Stimulated activated CD4-positive, alpha-beta T cell treated with anti-CD3 and anti-CD28 coated beads, TNF-alpha, amount 100 ng/mL, for 48 hours (primary cell): Measurements from ENCODE around the gene TMEM205.
A peak's percentile ranks its signal among the peaks of the same experiment; 100 is the strongest.
"Not testable (repeated sequence)": the region's sequence is repeated elsewhere in the genome, so short reads cannot be mapped to it uniquely, and the experiment has no call there.

Experiments used
- DNase-seq, 3 donors: peaks; one replicate each; pipeline ENCODE4 v3.0.0-alpha.2; 2020; ENCODE audit warnings: low read depth in 3 of 3

The TMEM205 gene

GRCh38 chr19:11373166-11373884 lies 27.3 kb upstream of the TMEM205 start:
- no peak for DNase-seq

- DNase-seq = no peak
Observed at GRCh38 chr19:11370744-11371143, 24.7 kb upstream of the TMEM205 start.

DNA sequence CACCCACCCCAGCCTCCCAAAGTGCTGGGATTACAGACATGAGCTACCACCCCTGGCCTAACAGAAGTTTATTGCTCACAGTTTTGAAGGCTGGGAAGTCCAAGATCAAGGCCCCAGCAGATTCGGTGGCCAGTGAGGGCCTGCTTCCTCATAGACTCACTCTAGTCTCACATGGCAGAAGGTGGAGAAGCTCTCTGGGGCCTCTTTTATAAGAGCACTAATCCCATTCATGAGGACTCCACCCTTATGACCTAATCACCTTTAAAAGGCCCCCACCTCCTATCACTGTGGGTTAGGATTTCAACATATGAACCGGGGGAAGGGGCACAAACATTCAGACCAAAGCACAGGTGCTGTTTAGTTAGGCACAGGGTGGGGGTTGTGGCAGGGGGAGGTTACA lies 21.5 kb upstream of the TMEM205 start:
- no peak for DNase-seq

DNA sequence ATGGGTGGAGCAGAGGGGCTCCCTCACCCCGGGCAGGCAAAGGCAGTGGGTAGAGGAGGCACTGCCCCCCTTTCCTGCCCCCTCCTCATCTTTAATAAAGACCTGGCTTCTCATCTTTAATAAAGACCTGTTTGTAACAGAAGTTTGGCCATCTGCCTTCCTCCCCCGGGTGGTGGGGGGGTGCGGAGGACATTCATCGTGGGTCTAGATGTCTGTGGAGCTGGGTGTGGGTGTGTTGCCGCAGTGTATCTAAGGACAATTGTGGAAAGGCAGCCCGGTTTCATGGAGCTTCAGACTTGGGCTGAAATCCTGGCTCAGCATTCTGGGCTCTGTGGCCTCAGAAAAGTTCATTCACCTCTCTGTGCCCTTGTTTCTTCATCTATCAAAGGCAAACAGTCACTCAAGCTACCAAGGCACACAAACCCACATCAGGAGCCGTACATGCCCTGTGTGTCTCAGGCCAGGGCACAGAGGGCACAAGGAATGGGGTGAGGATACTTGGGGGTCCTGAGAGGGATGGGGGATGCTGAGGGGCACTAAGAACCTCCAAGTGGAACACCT lies 19.6 kb upstream of the TMEM205 start:
- no peak for DNase-seq

GRCh38 chr19:11364935-11365334 lies 18.9 kb upstream of the TMEM205 start:
- no peak for DNase-seq

DNA sequence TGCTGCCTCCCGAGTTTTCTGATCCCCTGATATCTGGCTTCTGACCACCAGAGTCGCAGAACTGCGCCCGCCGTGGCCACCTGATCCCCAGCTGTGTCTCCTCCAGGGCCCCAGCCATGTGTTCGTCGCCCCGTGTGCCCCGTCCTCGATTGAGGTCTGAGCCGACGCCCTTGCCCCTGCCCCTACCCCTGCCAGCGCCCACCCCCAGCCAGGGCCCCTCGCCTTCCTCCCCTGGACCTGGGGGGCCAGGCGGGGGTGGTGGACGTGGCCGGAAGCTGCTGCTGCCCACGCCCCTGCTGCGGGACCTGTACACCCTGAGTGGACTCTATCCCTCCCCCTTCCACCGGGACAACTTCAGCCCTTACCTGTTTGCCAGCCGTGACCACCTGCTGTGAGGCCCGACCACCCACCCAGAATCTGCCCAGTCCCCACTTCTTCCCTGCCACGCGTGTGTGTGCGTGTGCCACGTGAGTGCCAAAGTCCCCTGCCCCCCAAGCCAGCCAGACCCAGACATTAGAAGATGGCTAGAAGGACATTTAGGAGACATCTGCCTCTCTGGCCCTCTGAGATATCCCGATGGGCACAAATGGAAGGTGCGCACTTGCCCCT lies 18.3 kb upstream of the TMEM205 start:
- no peak for DNase-seq

DNA sequence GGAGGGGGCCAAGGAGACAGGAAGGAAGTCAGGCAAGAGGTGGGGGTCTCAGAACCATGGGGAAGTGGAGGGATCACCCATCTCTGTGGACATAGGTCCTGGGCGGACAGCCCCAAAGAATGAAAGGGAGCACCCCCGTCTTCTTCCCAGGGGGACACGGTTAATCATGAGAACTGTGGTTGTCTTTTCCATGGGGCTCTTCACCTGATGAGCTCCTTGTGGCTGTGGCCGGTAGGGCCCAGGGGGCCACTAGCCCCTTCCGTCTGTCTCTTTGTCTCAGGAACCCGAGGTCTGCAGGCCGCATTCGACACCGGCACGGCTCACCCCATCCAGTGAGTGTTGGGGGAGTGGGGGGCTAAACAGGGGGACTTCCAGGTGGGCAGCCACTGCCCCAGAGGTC lies 17.8 kb upstream of the TMEM205 start:
- DNase-seq = no peak

DNA sequence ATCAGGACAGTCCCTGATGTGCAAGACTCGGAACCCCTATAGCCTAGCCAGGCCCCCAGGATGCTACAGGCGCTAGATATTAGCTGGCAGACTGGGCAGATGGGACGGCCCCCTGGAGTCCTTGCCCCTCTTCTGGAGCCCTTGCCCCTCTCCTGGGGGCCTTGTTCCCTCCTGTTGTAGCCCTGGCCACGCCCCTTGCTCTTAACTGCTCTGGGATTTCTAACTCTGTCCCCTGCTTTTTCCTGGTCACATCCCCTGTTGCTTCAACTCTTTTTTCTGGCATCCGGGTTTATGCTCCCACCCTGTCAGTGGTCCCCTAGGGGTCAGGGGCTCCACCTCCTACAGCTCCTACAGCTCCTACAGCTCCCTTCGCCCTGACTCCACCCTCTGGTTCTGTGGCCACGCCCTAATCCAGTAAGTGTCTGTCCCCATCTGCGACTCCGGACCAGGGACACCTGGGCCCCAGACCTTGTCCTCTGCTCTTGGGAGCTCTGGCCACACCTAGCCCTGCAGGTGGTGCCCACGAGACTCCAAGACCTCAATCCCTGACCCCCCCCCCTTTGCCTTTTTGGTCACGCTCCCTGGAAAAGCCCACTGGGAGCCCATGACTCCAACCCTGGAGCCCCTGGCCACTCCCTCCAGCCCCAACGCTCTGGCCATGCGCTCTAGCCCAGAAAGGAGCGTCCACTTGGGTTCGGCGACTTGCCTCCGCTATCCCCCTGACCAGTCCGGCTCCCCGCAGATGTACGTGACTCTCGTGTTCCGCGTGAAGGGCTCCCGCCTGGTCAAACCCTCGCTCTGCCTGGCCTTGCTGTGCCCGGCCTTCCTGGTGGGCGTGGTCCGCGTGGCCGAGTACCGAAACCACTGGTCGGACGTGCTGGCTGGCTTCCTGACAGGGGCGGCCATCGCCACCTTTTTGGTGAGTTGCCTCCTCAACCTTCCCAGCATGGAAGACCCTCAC lies 16.0 kb upstream of the TMEM205 start:
- no peak for DNase-seq

- DNase-seq = no peak
Observed at GRCh38 chr19:11361037-11361770, 15.1 kb upstream of the TMEM205 start.

DNA sequence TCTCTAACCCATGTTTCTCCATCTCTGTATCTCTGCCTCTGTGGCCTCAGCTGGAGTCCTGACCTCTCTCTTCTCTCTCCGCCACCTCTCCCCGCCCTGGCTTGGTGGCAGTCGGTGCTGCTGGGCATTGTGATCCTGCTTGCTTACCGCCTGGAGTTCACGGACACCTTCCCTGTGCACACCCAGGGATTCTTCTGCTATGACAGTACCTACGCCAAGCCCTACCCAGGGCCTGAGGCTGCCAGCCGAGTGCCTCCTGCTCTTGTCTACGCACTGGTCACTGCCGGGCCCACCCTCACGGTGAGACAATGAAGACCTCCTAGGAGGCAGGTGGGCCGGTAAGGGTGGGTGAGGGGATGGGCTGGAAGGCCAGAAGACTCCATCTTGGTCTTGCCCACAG lies 13.4 kb upstream of the TMEM205 start:
- DNase-seq = no peak

DNA sequence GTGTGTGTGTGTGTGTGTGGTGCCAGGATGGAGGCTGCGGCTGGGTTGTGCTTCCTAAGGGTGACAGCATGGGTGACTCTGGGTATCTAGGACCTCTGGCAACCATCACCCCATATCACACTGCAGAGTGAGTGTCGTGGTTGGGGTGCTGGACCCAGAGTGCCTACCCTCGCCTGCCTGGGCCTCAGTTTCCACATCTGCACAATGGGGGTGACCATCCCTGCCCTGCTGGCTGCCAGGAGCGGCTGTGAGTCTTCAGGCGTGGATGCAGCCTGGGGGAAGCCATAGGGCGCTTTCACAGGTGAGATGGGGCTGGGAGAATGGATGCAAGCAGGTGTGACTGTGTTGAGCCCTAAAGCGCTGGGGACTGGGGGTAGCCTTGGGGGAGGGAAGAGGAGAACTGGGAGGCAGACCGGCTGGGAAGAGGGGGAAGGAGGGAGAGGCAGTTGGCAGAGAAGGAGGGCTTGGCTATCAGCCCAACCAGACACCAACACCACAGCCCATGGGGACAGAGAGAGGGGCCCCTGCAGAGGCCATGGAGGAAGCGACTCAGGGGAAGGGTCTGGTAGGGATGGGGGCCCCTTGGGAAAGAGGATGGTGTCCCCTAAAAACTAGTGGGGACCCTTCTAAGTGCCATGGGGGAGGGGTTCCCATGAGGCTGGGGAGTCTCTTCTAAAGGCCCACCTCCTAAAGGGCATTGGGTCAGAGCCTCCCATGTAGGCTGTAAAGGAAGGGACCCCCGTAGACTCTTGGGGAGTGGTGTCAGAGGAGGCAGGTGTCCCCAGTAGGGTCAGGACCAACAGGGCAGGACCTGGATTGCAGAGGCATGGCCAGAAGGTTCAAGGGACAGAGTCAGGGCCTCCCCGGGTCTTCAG lies 10.8 kb upstream of the TMEM205 start:
- no peak for DNase-seq

- DNase-seq = no peak
Observed at GRCh38 chr19:11356074-11356397, 10.0 kb upstream of the TMEM205 start.

GRCh38 chr19:11355160-11356073 lies 9.3 kb upstream of the TMEM205 start, which contains the start of gene PLPPR2:
PLPPR2 (plus strand) TSS chr19:11355432; CDS start chr19:11357674, 2,242 bp downstream.
- DNase-seq = peak; percentile 70 to 86 (median 76)

DNA sequence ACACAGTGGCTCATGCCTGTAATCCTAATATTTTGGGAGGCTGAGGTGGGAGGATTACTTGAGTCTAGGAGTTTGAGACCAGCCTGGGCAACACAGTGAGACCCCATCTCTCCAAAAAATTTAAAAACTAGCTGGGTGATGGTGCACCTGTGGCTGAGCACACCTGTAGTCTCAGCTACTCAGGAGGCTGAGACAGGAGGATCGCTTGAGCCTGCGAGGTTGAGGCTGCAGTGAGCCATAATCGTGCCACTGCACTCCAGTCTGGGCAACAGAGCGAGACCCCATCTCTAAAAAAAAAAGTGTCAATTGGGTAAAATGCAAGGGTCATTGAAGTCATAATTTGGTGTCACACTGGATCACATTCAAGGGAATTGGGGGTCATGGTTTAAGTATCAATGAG lies 8.0 kb upstream of the TMEM205 start:
- not testable (repeated sequence) for DNase-seq

- DNase-seq = no peak
Observed at GRCh38 chr19:11349171-11349570, 3.1 kb upstream of the TMEM205 start.

- DNase-seq = no peak
Observed at GRCh38 chr19:11347546-11348039, 1.5 kb upstream of the TMEM205 start.

DNA sequence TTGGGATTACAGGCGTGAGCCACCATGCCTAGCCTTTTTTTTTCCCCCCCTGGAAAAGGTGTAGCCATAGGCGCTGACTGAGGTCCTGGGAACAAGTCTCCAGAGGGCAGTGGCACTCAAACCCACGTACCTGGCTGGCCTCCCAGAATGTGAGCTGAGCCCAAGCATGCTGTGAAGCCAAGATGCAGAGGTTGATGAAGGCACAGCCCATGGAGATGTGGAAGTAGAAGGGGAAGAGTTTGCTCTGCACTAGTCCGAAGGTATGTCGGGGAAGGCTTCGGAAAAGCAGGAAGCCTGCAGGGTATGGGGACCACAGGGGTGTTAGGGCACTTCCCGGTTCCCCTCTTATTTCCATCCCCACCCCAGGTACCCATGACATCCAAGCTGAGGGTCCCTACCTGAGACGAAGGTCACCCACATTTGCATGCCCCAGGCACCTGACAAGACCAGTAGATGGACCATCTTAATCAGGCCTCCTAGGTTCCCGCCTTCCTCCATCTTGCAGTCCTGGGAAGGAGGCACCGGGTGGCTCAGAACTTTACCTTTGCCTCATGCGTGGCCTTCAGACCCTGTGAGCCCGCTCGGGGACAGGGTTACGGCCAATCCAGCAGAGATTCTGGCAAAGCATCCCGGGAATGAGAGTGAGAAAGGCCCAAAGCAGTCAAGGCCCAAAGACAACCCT lies 805 bp downstream of the TMEM205 start:
- no peak for DNase-seq

- no peak for DNase-seq
Observed at GRCh38 chr19:11342429-11342828, 3.6 kb downstream of the TMEM205 start.

GRCh38 chr19:11340099-11340467 lies 6.0 kb downstream of the TMEM205 start:
- not testable (repeated sequence) for DNase-seq
